ENCODE results near the gene SPATC1L. TPM values are rescaled to one million over a fixed set of nuclear protein-coding genes. Genes with fewer than 3 reads are reported as not detected.

Gene SPATC1L
- total RNA-seq, 1 experiment from 2014 or later, result 5.4 TPM

DNA sequence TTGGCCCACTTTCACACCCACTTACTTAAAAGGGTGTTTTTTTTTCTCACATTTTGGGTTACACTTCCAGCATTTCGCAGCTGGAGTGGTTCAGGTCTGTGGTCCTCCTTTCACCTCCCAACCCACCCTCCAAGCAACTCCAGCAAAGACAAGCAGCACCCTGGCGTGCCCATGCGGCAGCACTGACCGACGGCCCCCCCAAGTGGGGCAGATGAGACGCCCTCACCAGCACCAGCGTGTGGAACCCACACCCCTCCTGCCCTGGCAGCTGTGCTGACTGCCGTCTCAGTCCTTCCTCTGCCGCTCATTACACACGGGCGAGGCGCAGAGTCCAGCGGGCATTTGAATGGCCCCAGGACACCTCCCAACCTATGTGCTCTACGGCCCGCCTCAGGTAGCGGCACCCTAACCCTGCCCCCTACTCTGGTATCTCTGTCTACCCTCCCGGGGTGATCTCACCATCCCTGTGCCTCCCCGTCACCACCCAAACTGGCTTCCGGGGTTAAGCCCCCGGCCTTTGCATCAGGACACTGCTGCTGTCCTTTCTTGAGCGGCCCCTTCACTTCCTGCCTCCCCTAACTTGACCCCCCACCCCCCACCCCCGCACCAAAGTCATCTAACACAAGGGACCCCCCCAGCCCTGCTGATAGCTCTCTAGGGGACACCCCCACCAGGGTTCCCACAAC, 33.4 kb upstream of the SPATC1L start:
- in situ Hi-C loops (cut with HindIII; ENCODE audit: low pct_unique_long_range_greater_than_20kb, low sequenced_read_pairs), result no loop called here
- DNase-seq (ENCODE audit: low read depth), result no peak

DNA sequence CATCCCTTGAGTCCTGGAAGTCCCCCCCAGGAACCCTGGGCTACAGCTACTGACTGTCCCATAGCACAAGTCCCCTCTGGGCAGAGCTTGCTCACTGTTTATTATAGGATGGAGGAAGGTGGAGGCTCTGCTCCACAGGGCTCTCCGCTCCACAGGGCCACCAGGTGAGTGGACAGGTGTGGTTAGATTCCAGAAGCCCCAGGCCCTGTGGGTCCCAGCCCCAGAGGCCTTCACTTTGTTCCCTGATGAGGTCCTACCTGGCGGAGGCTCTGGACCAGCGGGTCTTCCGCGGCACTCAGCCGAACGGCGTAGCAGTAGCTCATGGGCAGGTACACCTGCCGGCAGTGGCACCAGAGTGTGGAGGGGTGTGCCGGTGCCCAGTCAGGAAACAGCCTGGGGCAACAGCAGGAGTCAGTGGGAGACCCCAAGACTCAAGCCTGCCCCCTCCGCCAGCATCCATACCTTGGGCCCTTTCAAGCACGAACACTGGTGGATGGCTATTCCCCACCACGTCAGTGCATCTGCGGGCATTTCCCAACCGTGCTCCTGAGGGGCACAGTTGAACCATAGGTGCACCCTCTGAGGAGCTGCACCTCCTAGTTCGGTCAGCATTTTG, 32.0 kb upstream of the SPATC1L start:
- DNase-seq (ENCODE audit: low read depth), result no peak
- in situ Hi-C loops (cut with HindIII; ENCODE audit: low pct_unique_long_range_greater_than_20kb, low sequenced_read_pairs), result no loop called here

DNA sequence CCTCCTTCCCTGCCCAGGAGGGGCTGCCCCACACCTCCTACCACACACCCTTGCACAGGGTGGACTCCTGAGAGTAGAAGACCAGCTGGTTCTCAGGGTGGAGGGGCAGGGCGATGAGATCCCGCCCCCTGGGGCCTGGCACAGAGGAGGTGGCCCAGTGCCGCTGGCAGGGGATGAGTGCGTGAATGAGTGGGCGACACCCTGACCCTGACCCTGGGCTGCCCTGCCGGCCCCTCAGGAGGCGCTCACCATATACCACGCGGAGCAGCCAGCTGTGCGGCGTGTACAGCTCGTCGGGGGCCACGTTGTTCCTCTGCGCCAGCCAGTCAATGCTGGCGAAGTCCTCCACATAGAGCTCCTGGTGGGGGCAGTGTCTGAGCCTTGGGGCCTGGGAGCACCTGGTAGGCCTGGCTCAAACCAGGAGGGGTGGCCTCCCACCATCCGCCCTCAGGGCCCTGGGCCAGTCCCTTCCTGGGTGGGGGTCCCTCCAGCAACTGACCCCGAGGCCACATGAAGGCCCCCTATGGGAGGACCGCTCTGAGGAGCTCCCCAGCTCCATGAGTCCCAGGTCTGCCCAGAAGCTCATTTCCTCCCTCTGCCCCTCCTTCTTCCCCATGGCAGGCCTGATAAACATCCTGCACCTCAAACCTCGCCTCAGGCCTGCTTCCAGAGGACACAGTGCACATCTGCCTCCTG, 31.3 kb upstream of the SPATC1L start:
- in situ Hi-C loops (cut with HindIII; ENCODE audit: low pct_unique_long_range_greater_than_20kb, low sequenced_read_pairs), result no loop called here
- no peak for DNase-seq (ENCODE audit: low read depth)

DNA sequence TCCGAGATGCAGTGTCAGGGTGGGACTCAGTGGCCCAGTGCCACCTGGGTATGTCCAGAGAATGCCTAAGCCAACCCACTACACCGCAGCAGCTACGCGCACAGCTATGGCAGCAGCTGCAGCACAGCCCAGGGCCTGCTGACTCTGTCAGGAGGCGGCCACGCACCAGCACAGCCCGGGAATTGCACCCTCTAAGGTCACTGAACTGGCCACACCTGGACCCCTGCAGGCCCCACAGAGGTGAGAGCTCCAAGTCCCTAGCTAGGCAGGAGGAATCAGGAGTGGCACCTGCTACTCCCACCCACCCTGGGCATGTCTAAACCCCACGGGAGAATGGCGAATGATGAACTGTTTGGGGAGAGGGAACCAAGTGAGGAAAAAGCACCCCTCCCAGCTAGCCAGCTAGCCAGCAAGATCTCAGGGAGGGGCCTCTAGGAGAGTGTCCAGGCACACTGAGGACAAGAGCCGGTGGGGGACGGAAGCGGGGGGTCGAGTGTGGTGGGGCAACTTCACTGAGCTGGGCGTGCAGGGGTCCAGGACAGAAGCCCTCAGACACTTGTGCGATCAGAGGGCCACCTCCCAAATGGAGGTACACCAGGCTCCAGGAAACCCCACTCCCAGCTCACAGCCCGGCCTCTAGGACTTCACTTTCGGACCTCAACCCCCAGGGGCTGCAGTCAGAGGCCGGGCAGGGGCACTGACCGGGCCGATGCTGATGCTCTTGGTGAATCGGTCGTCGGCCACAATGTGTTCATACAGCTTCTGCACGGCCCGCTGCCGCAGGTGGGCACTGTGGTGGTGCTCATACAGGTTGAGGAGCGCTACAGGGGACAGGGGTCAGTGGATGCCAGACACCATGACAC, 30.4 kb upstream of the SPATC1L start:
- DNase-seq (ENCODE audit: low read depth), result no peak
- in situ Hi-C loops (cut with HindIII; ENCODE audit: low pct_unique_long_range_greater_than_20kb, low sequenced_read_pairs), result no loop called here

DNA sequence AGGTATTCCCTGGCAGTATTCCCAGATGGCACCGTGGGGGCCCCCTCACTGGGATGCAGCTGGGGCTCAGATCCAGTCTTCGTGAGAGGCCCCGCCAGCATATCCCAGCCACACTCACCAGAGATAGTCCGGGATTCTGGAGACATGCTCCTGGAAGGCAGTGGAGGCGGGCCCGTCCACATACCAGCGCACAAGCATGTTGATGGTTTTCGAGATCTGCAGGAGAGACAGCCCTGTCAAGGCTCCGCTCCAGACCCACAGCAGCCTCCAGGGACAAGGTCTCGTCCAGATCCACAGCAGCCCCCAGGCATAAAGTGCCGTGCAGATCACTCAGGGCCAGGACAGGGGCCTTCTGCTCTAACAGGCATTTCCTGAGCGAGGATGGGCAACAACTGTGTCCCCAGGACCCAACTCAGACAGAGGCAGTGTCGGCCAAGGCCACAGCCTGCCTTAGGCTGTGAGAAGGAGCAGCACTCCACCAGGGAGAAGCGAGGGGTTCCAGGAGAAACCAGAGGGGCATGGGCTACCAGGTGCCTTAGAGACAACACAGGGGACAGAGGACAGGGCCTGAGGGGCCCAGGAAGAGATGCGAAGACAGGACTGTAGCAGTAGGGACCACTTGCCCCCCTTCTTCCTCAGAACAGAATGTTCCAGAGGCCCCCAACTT, 29.5 kb upstream of the SPATC1L start:
- in situ Hi-C loops (cut with HindIII; ENCODE audit: low pct_unique_long_range_greater_than_20kb, low sequenced_read_pairs), result no loop called here
- DNase-seq (ENCODE audit: low read depth), result no peak

- in situ Hi-C loops (cut with HindIII; ENCODE audit: low pct_unique_long_range_greater_than_20kb, low sequenced_read_pairs), result no loop called here
- no peak for DNase-seq (ENCODE audit: low read depth)
Measured at GRCh38 chr21:46212721-46213484, 28.6 kb upstream of the SPATC1L start.

GRCh38 chr21:46211786-46212720, 27.8 kb upstream of the SPATC1L start:
- in situ Hi-C loops (cut with HindIII; ENCODE audit: low pct_unique_long_range_greater_than_20kb, low sequenced_read_pairs), result no loop called here
- DNase-seq (ENCODE audit: low read depth), result no peak

DNA sequence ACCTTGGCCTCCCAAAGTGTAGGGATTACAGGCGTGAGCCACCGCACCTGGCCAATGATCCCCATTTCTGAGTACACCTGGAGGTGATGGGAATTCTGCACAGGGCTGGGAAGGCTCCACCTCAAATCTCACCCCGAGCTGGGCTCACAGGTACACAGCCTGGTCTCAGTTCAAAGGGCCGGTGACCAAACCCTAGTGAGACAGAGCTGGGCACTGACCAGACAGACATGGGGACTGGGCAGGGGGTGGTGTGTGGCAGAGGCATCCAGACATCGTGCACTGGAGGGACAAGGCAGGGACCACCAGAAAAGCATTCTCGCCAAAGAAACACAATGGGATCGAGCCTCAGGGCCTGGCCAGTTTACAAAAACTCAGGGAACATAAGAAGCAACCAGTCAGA, 27.1 kb upstream of the SPATC1L start:
- no peak for DNase-seq (ENCODE audit: low read depth)
- in situ Hi-C loops (cut with HindIII; ENCODE audit: low pct_unique_long_range_greater_than_20kb, low sequenced_read_pairs), result no loop called here

- in situ Hi-C loops (cut with HindIII; ENCODE audit: low pct_unique_long_range_greater_than_20kb, low sequenced_read_pairs), result no loop called here
- no peak for DNase-seq (ENCODE audit: low read depth)
Measured at GRCh38 chr21:46210378-46211136, 26.3 kb upstream of the SPATC1L start.

DNA sequence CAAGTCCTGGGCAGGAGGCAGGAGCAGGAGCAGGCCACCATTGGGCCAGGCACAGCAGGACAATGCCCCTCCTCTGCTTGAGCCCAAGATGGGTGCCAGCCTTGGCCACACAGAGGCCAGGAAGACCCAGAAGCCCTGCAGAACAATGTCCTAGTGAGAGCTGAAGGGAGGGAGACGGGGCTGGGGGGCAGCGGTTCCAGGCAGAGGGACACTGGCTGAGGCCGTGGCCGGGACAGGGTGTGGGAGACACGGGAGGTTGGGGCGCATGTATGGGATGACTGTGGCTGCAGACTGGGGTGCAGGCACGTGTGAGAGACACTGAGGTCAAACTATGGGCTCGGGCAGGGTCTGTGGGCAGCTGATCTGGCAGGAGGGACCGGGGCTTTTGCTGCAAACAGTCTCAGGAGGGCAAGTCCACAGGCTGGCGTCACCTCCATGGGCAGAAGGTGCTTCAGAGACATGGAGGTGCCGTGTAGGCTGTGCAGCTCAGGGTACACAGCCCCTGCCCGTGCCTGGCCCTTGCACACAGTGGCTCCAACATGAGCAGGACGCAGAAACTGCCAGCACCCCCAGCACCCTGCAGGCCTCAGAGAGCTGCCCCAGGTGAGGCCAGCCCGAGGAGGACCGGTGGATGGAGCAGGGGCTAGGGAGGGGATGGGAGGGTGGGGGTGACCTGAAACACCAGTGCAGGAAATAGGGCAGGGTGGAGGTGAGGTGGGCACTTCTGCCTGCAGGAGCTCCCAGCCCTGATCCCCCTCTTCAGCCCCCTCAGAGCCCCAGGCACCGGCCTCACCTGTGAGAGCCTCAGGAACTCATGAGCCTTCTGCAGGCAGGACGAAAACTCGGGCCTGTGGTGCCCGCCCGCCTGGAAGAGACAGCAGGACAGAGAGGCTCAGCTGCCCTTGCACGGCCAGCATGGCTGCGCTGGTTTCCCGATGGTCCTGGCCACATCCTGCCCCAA, 24.8 kb upstream of the SPATC1L start:
- DNase-seq (ENCODE audit: low read depth), result no peak
- in situ Hi-C loops (cut with HindIII; ENCODE audit: low pct_unique_long_range_greater_than_20kb, low sequenced_read_pairs), result no loop called here

DNA sequence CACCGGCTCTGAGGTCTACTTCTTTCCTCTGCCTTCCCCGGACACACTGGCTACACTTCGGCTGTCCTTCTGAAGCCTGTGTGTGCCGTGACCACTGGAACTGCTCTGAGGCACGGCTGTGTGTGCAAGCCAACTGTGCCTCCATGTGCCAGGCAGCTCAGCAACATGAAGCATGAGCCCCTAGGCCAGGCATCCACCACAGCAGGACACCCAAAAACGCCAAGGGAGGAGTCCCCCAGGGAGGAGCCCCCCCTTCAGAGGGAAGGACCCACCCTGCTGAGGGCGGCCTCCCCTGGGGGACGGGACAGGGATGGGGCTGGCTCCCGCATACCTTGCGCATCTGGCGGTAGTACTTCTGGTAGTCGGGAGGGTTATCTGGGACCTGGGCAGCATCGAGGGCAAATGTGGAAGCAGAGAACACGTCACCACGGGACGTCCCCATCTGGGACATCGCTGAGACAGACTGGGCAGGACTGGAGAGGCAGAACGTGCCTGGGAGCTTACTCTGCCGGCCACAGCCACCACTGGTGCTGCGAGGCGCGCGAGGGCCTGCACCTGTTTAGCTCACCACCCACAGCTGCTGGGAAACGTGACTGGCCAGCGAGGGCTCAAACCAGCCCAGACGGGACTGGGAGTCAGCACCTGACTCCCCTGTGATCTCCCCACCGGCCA, 23.8 kb upstream of the SPATC1L start:
- in situ Hi-C loops (cut with HindIII; ENCODE audit: low pct_unique_long_range_greater_than_20kb, low sequenced_read_pairs), result no loop called here
- DNase-seq (ENCODE audit: low read depth), result no peak

- in situ Hi-C loops (cut with HindIII; ENCODE audit: low pct_unique_long_range_greater_than_20kb, low sequenced_read_pairs), result no loop called here
- DNase-seq (ENCODE audit: low read depth), result no peak
Measured at GRCh38 chr21:46207006-46207919, 23.0 kb upstream of the SPATC1L start.

DNA sequence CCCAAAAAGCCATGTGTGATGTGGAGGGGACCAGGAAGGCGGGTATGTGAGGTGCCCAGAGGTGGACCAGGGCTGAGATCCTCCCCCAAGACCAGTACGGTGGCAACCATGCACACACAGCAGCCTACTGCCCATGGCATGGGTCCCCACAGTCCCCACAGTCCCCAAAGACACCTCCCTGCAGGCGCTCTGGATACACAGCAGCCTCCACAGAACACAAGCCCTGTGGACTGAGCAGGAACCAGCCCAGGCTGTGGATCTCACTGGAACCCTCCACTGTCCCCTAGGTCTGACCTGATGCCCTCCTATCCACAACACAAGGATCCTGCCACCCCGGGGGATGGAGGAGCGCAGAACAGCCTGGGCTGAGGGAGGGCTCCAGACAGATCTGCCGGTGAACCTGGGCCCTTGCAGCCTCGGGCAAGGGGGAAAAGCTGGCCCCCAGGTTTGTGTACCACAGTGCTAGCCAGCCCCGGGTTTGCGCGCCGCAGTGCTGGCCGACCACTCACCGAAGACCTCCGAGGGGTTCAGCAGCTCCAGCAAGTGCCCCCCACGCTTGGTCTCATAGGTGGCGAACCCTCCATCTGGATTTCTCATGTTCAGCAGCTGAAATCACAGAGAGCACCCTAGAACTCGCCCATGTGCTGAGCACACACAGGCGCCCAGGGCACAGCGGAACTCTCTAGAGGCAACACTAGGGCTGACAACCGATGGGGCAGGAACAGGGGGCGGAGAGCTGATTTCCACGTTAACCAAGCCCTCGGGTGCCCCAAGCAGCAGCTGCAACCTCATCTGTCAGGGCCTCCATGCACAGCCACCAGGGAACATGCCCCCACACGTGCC, 22.1 kb upstream of the SPATC1L start:
- in situ Hi-C loops (cut with HindIII; ENCODE audit: low pct_unique_long_range_greater_than_20kb, low sequenced_read_pairs), result no loop called here

More for the DNA sequence above, 22.1 kb upstream of the SPATC1L start:
- DNase-seq (ENCODE audit: low read depth), result no peak
